ENCODE data around the gene HTR7. TPM values are rescaled to one million over a fixed set of nuclear protein-coding genes. Genes with fewer than 3 reads are reported as not detected.

HTR7 gene
- total and polyA plus RNA-seq, 2 of the 4 experiments (the other 2 are of a cell fraction), result 0.43 to 0.72 TPM

DNA sequence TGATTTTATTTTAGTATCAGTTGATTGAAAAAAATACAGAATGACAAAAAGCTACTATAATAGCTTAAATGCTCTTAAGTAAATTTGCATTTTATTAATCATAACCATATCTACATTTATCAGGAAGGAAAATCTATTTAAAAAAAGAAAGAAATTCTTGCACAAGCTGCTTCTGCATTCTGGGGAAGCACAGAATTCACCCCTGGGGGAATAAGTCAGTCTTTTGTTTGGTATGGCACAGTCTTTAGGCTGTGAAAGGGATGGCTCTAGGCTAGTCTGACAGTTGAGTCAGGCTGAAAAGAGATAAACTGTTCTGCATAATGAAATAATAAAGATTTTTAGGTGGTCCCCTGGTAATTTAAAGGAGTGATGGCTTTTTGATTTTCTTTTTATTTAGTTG, 37.9 kb downstream of the HTR7 start:
- no peak overlapping the region for H3K4me3 ChIP-seq (ENCODE audit: insufficient read depth, low read depth, low read length)
- no peak overlapping the region for H2BK5ac ChIP-seq (ENCODE audit: low read depth, low read length, poor library complexity, severe bottlenecking)
- H3K4me2 ChIP-seq (ENCODE audit: low read depth, low read length), result no peak overlapping the region
- no peak overlapping the region for H2AK9ac ChIP-seq (replicated peaks; ENCODE audit: low read depth, low read length, poor library complexity)
- no peak overlapping the region for H3K9ac ChIP-seq (ENCODE audit: low read depth, low read length)
- no peak overlapping the region for H4K8ac ChIP-seq (ENCODE audit: low read depth in 2 of 2, low read length in 2 of 2)
- no peak overlapping the region for H2AFZ ChIP-seq (replicated peaks; ENCODE audit: low read length, poor library complexity)
- no peak overlapping the region for H3K4ac ChIP-seq (ENCODE audit: low read depth, low read length)
- H3K36me3 ChIP-seq (ENCODE audit: control insufficient read depth, insufficient read depth, low read length), result no peaks in the 10 kb centered on the region
- no peaks in the 10 kb centered on the region for H3K9me3 ChIP-seq (ENCODE audit: control insufficient read depth, insufficient read depth, low read length)
- H3K56ac ChIP-seq (ENCODE audit: extremely low read depth, insufficient read depth, low read length), result no peak overlapping the region
- no peak overlapping the region for H3K14ac ChIP-seq (replicated peaks; ENCODE audit: low read depth, low read length)
- no peaks in the 10 kb centered on the region for H4K20me1 ChIP-seq (ENCODE audit: insufficient read depth, low read length)
- H2BK15ac ChIP-seq (ENCODE audit: low read depth, low read length), result no peak overlapping the region
- no peak overlapping the region for H3K23ac ChIP-seq (ENCODE audit: low read depth, low read length)
- no peaks in the 10 kb centered on the region for H3K9me1 ChIP-seq (ENCODE audit: insufficient read depth, low read length)
- in situ Hi-C loops (cut with MboI; ENCODE audit: low sequenced_read_pairs) (no loop called here), intact Hi-C loops (cut with micrococcal nuclease) (no loop called here), dilution Hi-C loops (cut with HindIII; ENCODE audit: low sequenced_read_pairs, unreplicated experiment) (no loop called here)
- H2BK120ac ChIP-seq (ENCODE audit: low read depth, low read length), result no peak overlapping the region
- no peaks in the 10 kb centered on the region; the same call in 1 of the 2 replicates for H3K27me3 ChIP-seq (ENCODE audit: control insufficient read depth, insufficient read depth, low read length)
- ChIA-PET CTCF (no interaction called here), POLR2A (ENCODE audit: unreplicated experiment) (no interaction called here)
- no peak for ATAC-seq (ENCODE audit: low read depth)
- BruUV-seq (replicated peaks), result no TSS peak
- no peaks in the 10 kb centered on the region for H3K4me1 ChIP-seq (ENCODE audit: control insufficient read depth, insufficient read depth, low read length)
- no peak overlapping the region for H4K91ac ChIP-seq (ENCODE audit: insufficient read depth, low read depth, low read length)
- H3K27ac ChIP-seq (ENCODE audit: insufficient read depth, low read length), result no peak overlapping the region
- H2AK5ac ChIP-seq (ENCODE audit: low read depth, low read length), result no peak overlapping the region
- no peak for DNase-seq
- no peak overlapping the region for H4K5ac ChIP-seq (ENCODE audit: low read depth, low read length)
- TF ChIP-seq BHLHE40 (IDR thresholded peaks at IDR 0.05; ENCODE audit: low read depth, low read length), result no peak
- TF ChIP-seq CHD1 (IDR thresholded peaks at IDR 0.05; ENCODE audit: low read depth, low read length), result no peak
- no peak overlapping the region for H3K18ac ChIP-seq (ENCODE audit: low read depth, low read length)
- H2BK20ac ChIP-seq (ENCODE audit: low read depth, low read length), result no peak overlapping the region
- H3K79me1 ChIP-seq (ENCODE audit: low read depth in 1 of 2, low read length in 2 of 2), result no peaks in the 10 kb centered on the region

All from IMR-90 (cell line).